AG04450 (cell line): ENCODE data around the gene PLEKHH1. TPM values are rescaled to one million over a fixed set of nuclear protein-coding genes. Genes with fewer than 3 reads are reported as not detected.

Source experiments
- CTCF ChIA-PET: fragments of 300-600, 350-600 bp; formaldehyde crosslinking; extraction: SDS; loops from one replicate; lab custom pipeline; 2022; ENCODE audit warnings: antibody characterized with exemption, inconsistent platforms; lab: Charles Lee
- POLR2A ChIA-PET: fragments of 350-600 bp; formaldehyde crosslinking; extraction: SDS; loops from one replicate; lab custom pipeline; 2021; ENCODE audit warnings: antibody characterized with exemption, inconsistent platforms; lab: Yijun Ruan, JAX
- DNase-seq: peaks from one replicate; pipeline ENCODE4 v3.0.0-alpha.2; 2011; ENCODE audit warnings: low read depth, low spot score
- H3K27ac ChIP-seq: one replicate; pipeline ENCODE4 v1.5.1; 2012; ENCODE audit warnings: low read depth, low read length, control low read depth
- H3K27me3 ChIP-seq: one replicate; pipeline ENCODE4 v1.6.0; 2012; ENCODE audit warnings: low read length; ENCODE audit not compliant: control insufficient read depth, insufficient read depth
- H3K4me3 ChIP-seq: 2 replicates; pipeline ENCODE4 v1.5.1; 2011; ENCODE audit warnings: mild to moderate bottlenecking, low read depth, low read length, control low read depth
- H3K9me3 ChIP-seq: 2 replicates; pipeline ENCODE4 v1.5.1; 2012; ENCODE audit warnings: low read length; ENCODE audit not compliant: control insufficient read depth, insufficient read depth
- CTCF ChIP-seq: IDR thresholded peaks from 2 replicates; pipeline ENCODE4 v1.5.1; 2011; ENCODE audit warnings: low read depth, low read length, control low read depth, inconsistent platforms
- polyA plus RNA-seq: library from polyadenylated mRNA; depleted of rRNA; stranded (reverse); fragments of >200 nt; gene quantifications from 2 replicates; pipeline ENCODE4 v1.2.3, GENCODE V29; 2011

The PLEKHH1 gene
- polyA plus RNA-seq, 1 experiment: 0.19 TPM

- ChIA-PET POLR2A (no interaction called here), CTCF (interaction anchor here (2.4 kb wide), 2 partner anchors 59 to 96 kb away, joined by 7 to 11 read pairs; no protein-coding TSS in a partner anchor)
- H3K9me3 ChIP-seq: no peaks in the 10 kb centered on the region
- no peak overlapping the region for H3K27ac ChIP-seq
- no peak for TF ChIP-seq CTCF
- peaks cover 13% of the 10 kb centered on the region for H3K27me3 ChIP-seq
- H3K4me3 ChIP-seq: no peak overlapping the region
- DNase-seq: no peak
These were observed 74.6 kb downstream of the PLEKHH1 start for GRCh38 chr14:67607646-67608045.

- Histone ChIP-seq H3K9me3 (no peaks in the 10 kb centered on the region), H3K27me3 (peaks cover 19% of the 10 kb centered on the region), H3K4me3 (no peak overlapping the region), H3K27ac (no peak overlapping the region)
- CTCF ChIA-PET: interaction anchor here (2.6 kb wide), 1 partner anchor 9 kb away, joined by 9 read pairs; the partner anchor contains the start of gene ARG2
- POLR2A ChIA-PET: no interaction called here
- no peak for TF ChIP-seq CTCF
- no peak for DNase-seq
These were observed 76.7 kb downstream of the PLEKHH1 start for GRCh38 chr14:67609642-67610310.

GRCh38 chr14:67610491-67610890, 77.4 kb downstream of the PLEKHH1 start:
- ChIA-PET POLR2A (no interaction called here), CTCF (interaction anchor here (2.6 kb wide), 1 partner anchor 8 kb away, joined by 9 read pairs; the partner anchor contains the start of gene ARG2)
- Histone ChIP-seq H3K27ac (no peak overlapping the region), H3K9me3 (no peaks in the 10 kb centered on the region), H3K27me3 (peaks cover 19% of the 10 kb centered on the region), H3K4me3 (no peak overlapping the region)
- no peak for DNase-seq
- no peak for TF ChIP-seq CTCF

GRCh38 chr14:67618617-67619063, 85.5 kb downstream of the PLEKHH1 start:
- Histone ChIP-seq H3K9me3 (no peaks in the 10 kb centered on the region; the same call in 1 of the 2 replicates), H3K4me3 (no peak overlapping the region), H3K27ac (no peak overlapping the region), H3K27me3 (peaks cover 6% of the 10 kb centered on the region)
- CTCF ChIA-PET: interaction anchor here (0.6 to 4.7 kb wide), 31 partner anchors 9 to 1743 kb away, joined by 3 to 162 read pairs (median 4); partner anchors contain the start of genes PIGH, RDH11 and RDH12
- DNase-seq: peak; percentile 43
- POLR2A ChIA-PET: interaction anchor here (1.5 to 2.5 kb wide), 2 partner anchors 19 to 77 kb away, joined by 4 to 8 read pairs; partner anchors contain the start of genes PIGH and RDH11
- TF ChIP-seq CTCF: peak; percentile 78
